SK-N-MC (cell line): ENCODE results near the gene PPP2R2C.

Experiments
- EZH2 ChIP-seq: fragments of 200-600 bp; sonication (generic); IDR thresholded peaks from one replicate; pipeline ENCODE4 v1.6.1; 2017; ENCODE audit warnings: antibody characterized with exemption
- POLR2AphosphoS5 ChIP-seq: IDR thresholded peaks from 2 replicates; pipeline ENCODE4 v1.6.1; 2012; ENCODE audit warnings: mild to moderate bottlenecking, low read depth, low read length, borderline replicate concordance

GRCh38 chr4:6416518-6417286 is 55.7 kb downstream of the PPP2R2C start:
- TF ChIP-seq EZH2 (no peak), POLR2AphosphoS5 (no peak)
